Natural killer cell (primary cell): ENCODE measurements around the gene PTCH1. TPM values are rescaled to one million over a fixed set of nuclear protein-coding genes. Genes with fewer than 3 reads are reported as not detected.
A peak's percentile ranks its signal among the peaks of the same experiment; 100 is the strongest.

Source experiments
- ATAC-seq, 3 donors: fragments of 150-1000 bp in 2 of 3; fragments of 200-7000 bp in 1 of 3; cut with Tn5 transposase; 1 replicate in 1 of 3; 2 replicates in 2 of 3; pipeline ENCODE4 v1.10.0; 2021; ENCODE audit warnings: mild to moderate bottlenecking in 2 of 3, moderate library complexity in 2 of 3
- DNase-seq, 2 donors: peaks; one replicate each; pipeline versions ENCODE4 v3.0.0 to v3.0.0-alpha.2; 2013 to 2021; ENCODE audit warnings: mixed read lengths in 1 of 2
- H3K27ac ChIP-seq: one replicate; pipeline ENCODE4 v1.5.1; 2013; ENCODE audit warnings: mild to moderate bottlenecking, low read length
- H3K27me3 ChIP-seq: one replicate; pipeline ENCODE4 v1.6.1; 2013; ENCODE audit warnings: low read length; ENCODE audit not compliant: control insufficient read depth, insufficient read depth
- H3K36me3 ChIP-seq: one replicate; pipeline ENCODE4 v1.6.1; 2013; ENCODE audit warnings: low read length; ENCODE audit not compliant: control insufficient read depth, insufficient read depth
- H3K4me1 ChIP-seq: one replicate; pipeline ENCODE4 v1.6.1; 2013; ENCODE audit warnings: low read length; ENCODE audit not compliant: control insufficient read depth, insufficient read depth
- H3K4me3 ChIP-seq: one replicate; pipeline ENCODE4 v1.5.1; 2013; ENCODE audit warnings: low read length
- H3K9me3 ChIP-seq: one replicate; pipeline ENCODE4 v1.6.1; 2013; ENCODE audit warnings: low read length; ENCODE audit not compliant: control insufficient read depth, insufficient read depth
- H3K27ac Mint-ChIP-seq, 2 donors: one replicate each; pipeline ENCODE4 v1.8.0; 2022; ENCODE audit warnings: mild to moderate bottlenecking in 2 of 2, mixed read lengths in 2 of 2, moderate library complexity in 1 of 2
- H3K27me3 Mint-ChIP-seq, 2 donors: one replicate each; pipeline ENCODE4 v1.8.0; 2022; ENCODE audit warnings: low read depth in 2 of 2, mixed read lengths in 2 of 2
- H3K36me3 Mint-ChIP-seq: one replicate; pipeline ENCODE4 v1.8.0; 2022; ENCODE audit warnings: mixed read lengths
- H3K4me1 Mint-ChIP-seq, 2 donors: one replicate each; pipeline ENCODE4 v1.8.0; 2022; ENCODE audit warnings: mixed read lengths in 2 of 2
- H3K4me3 Mint-ChIP-seq: one replicate; pipeline ENCODE4 v1.8.0; 2022; ENCODE audit warnings: mild to moderate bottlenecking, moderate library complexity, mixed read lengths
- H3K9me3 Mint-ChIP-seq, 2 donors: one replicate each; pipeline ENCODE4 v1.8.0; 2022; ENCODE audit warnings: mixed read lengths in 2 of 2
- whole genome bisulfite sequencing: methylation state at CpG from one replicate; pipeline ENCODE4 v1.1.7; 2013; ENCODE audit warnings: missing lambda C conversion rate; ENCODE audit not compliant: insufficient coverage; 5-methylcytosine and 5-hydroxymethylcytosine counted together
- intact Hi-C: fragments of 100-400 bp; cut with micrococcal nuclease; formaldehyde crosslinking; loops from one replicate; pipeline ENCODE4 v1.14.2; 2022
- total RNA-seq, 4 donors: library from RNA; stranded (reverse); fragments of 120-200 nt in 1 of 4; gene quantifications; one replicate each; pipeline versions ENCODE4 v1.2.3 to v1.2.4, GENCODE V29; 2013 to 2022
- TF ChIP-seq, protein P1 (sequence below): fragments of 200-600 bp; IDR thresholded peaks from one replicate; pipeline ENCODE4 v1.8.0; 2022; ENCODE audit warnings: antibody characterized with exemption

Gene PTCH1
- total RNA-seq, 3 donors from 2014 or later (not counting 1 experiment from before 2014, with no cell fraction given): 60.9 to 127 (median 82.1) TPM

DNA sequence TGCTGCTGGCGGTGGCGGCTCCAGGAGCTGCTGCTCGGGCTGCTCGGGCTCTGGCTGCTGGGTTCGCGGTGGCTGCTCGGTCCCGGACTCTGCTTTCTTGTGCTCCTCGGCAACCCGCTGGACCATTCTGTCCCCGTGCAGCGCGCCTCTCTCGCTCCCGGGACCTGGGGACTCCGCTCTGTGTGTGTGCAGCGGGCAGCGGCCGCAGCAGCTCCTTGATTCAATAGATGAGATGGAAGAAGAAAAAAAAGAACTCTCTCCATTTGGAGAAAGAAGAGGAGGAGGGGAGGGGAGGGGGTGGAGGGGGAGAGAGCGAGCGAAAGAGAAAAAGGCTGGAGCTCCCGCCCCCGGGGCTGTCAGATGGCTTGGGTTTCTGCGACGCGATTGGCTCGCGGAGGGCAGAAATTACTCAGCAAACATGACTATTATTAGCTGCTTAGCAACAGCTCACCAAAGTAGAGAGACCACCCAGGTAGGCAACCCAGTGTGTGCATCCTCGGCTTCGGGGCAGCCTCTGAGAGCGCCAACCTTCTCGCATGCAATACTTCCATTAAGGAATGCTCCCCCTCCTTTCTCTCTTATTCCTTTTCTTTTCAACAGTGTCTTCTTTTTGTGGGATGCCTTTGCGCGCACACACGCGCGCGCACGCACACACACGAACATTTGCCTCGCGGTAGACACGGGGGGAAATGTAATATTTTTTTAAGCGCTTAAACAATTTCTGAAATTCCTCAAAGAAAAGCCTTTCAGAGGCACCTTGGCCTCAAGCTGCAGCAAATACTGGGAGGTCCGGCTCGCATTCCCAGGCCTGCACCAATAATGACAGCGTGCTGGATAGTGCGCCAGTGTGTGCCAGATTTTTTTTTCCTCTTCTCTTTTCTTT, 7.6 kb downstream of the PTCH1 start:
- no peaks in the 10 kb centered on the region for H3K9me3 Mint-ChIP-seq
- 3% methylated on average over 48 of the region's 48 CpGs for WGBS
- peak overlapping the region; percentile 32 for H3K27ac ChIP-seq
- H3K36me3 ChIP-seq: no peaks in the 10 kb centered on the region
- H3K4me3 Mint-ChIP-seq: peak overlapping the region; percentile 94
- peaks cover 4 to 9% of the 10 kb centered on the region in 2 donors for H3K27me3 Mint-ChIP-seq
- H3K4me3 ChIP-seq: peak overlapping the region; percentile 66
- DNase-seq: peak; percentile 64 to 78
- peaks cover 56 to 64% of the 10 kb centered on the region in 2 donors for H3K4me1 Mint-ChIP-seq
- no peaks in the 10 kb centered on the region for H3K9me3 ChIP-seq
- peak; percentile 45 to 59 (median 46) for ATAC-seq
- H3K27ac Mint-ChIP-seq: peak overlapping the region; percentile 88 to 93
- peaks cover 33% of the 10 kb centered on the region for H3K27me3 ChIP-seq
- TF ChIP-seq, protein P1, sequence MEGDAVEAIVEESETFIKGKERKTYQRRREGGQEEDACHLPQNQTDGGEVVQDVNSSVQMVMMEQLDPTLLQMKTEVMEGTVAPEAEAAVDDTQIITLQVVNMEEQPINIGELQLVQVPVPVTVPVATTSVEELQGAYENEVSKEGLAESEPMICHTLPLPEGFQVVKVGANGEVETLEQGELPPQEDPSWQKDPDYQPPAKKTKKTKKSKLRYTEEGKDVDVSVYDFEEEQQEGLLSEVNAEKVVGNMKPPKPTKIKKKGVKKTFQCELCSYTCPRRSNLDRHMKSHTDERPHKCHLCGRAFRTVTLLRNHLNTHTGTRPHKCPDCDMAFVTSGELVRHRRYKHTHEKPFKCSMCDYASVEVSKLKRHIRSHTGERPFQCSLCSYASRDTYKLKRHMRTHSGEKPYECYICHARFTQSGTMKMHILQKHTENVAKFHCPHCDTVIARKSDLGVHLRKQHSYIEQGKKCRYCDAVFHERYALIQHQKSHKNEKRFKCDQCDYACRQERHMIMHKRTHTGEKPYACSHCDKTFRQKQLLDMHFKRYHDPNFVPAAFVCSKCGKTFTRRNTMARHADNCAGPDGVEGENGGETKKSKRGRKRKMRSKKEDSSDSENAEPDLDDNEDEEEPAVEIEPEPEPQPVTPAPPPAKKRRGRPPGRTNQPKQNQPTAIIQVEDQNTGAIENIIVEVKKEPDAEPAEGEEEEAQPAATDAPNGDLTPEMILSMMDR: no peak
- peaks cover 46% of the 10 kb centered on the region for H3K4me1 ChIP-seq
- intact Hi-C loops: loop anchor here (5.0 to 10.0 kb wide), 3 partner anchors 47 to 906 kb away; partner anchors contain the start of genes ERCC6L2 and ZNF367
- no peaks in the 10 kb centered on the region for H3K36me3 Mint-ChIP-seq

DNA sequence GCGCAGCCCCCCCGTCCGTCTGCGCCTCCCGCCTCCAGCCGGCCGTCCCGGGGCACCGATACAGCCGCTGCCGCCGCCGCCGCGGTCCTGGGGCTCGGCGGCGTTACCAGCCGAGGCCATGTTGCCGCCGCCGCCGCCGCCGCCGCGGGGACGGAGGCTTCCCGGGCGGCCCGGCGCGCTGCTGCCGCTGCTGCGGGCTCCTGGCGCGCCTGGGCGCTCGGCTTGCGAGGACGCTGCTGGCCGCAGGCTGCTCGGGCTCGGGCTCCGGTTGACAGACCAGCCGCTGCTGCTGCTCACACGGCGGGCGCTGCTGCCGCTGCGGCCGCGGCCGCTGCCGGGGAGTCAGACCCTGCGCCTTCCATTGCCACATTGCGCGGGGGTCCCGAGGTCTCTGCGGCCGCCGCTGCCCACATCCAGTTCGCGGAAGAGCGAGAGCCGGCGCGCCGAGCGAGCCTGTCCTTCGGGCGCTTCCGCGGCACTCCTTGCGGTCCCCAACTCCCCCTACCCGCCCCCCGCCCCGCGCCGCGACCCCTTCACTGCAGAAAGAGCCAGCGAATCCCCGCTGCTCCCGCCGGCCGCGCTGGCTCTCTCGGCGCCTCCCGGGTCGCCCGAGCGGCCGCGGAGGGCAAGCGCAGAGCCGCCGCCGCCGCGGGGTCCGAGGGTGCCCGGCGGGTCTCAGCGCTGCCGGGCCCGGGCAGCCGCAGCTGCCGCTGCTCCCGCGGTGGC, 8.4 kb downstream of the PTCH1 start:
- no peaks in the 10 kb centered on the region for H3K9me3 Mint-ChIP-seq
- peak overlapping the region; percentile 84 for H3K4me3 ChIP-seq
- H3K9me3 ChIP-seq: no peaks in the 10 kb centered on the region
- no peak overlapping the region for H3K27ac ChIP-seq
- peak overlapping the region; percentile 88 to 93 for H3K27ac Mint-ChIP-seq
- peak in 1 of 3 donors; percentile 0 for ATAC-seq
- peaks cover 34% of the 10 kb centered on the region for H3K27me3 ChIP-seq
- DNase-seq: peak; percentile 23 to 50
- H3K4me3 Mint-ChIP-seq: peak overlapping the region; percentile 94
- under 1% methylated on average over 111 of the region's 111 CpGs for WGBS
- peaks cover 46% of the 10 kb centered on the region for H3K4me1 ChIP-seq
- TF ChIP-seq, protein P1: no peak
- H3K36me3 ChIP-seq: no peaks in the 10 kb centered on the region
- peaks cover 0 to 8% of the 10 kb centered on the region in 2 donors for H3K27me3 Mint-ChIP-seq
- intact Hi-C loops: loop anchor here (5.0 to 10.0 kb wide), 3 partner anchors 46 to 906 kb away; partner anchors contain the start of genes ERCC6L2 and ZNF367
- H3K4me1 Mint-ChIP-seq: peaks cover 56 to 64% of the 10 kb centered on the region in 2 donors
- H3K36me3 Mint-ChIP-seq: no peaks in the 10 kb centered on the region

DNA sequence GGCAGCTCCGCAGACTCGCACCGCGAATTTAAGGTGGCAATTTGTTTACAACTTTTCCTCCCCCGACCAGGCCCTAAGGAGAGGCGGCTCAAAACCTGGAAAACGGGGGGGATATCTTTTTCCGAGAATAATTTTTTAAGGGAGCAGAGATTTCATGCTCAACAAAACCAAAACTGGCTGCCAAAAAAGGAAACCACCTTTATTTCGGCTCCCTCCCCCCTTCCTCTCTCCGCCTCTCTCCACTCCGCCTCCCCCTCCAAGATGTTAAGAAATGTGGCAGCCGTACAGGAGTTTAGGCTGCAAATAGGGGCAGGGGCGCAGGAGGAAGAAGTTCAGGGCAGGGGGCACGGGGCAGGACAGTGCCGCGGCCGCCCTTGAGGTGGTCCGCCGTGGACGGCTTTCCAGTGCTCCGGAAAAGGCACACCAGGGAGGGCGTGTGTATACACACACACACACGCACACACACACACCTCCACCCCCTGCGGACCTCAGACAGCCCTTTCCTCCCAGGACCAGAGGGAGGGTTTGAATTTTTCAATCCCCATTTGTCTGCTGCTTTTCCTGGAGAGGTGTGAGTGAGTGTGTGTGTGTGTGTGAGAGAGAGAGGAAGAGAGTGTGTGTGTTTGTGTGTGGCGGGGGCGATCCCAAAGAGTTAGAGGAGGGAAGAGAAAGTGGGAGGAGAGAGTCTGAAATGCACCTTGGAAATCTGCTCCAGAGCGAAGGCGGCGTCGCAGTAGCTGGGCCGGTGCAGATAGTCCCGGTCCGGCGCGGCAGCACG, 9.1 kb downstream of the PTCH1 start:
- DNase-seq: peak; percentile 45 to 70
- H3K4me3 ChIP-seq: peak overlapping the region; percentile 84
- peak overlapping the region; percentile 90 for H3K4me3 Mint-ChIP-seq
- peaks cover 46% of the 10 kb centered on the region for H3K4me1 ChIP-seq
- H3K36me3 ChIP-seq: no peaks in the 10 kb centered on the region
- ATAC-seq: peak in 2 of 3 donors; percentile 22
- peaks cover 34% of the 10 kb centered on the region for H3K27me3 ChIP-seq
- H3K27ac ChIP-seq: peak overlapping the region; percentile 72
- intact Hi-C loops: loop anchor here (2.0 to 10.0 kb wide), 4 partner anchors 45 to 907 kb away; partner anchors contain the start of genes ERCC6L2 and ZNF367
- H3K27ac Mint-ChIP-seq: peak overlapping the region; percentile 88 to 93
- no peaks in the 10 kb centered on the region for H3K9me3 Mint-ChIP-seq
- peaks cover 56 to 66% of the 10 kb centered on the region in 2 donors for H3K4me1 Mint-ChIP-seq
- H3K27me3 Mint-ChIP-seq: peaks cover 0 to 10% of the 10 kb centered on the region in 2 donors
- WGBS: under 1% methylated on average over 35 of the region's 36 CpGs
- H3K36me3 Mint-ChIP-seq: no peaks in the 10 kb centered on the region
- TF ChIP-seq, protein P1: no peak
- no peaks in the 10 kb centered on the region for H3K9me3 ChIP-seq
